ENCODE measurements around the gene SPATA2L. TPM values are rescaled to one million over a fixed set of nuclear protein-coding genes. Genes with fewer than 3 reads are reported as not detected.
A peak's percentile ranks its signal among the peaks of the same experiment; 100 is the strongest.
"Not testable (repeated sequence)": the region's sequence is repeated elsewhere in the genome, so short reads cannot be mapped to it uniquely, and the experiment has no call there.

Gene SPATA2L
- total RNA-seq, 1 donor from 2014 or later = 16.2 TPM

GRCh38 chr16:89686520-89687091 is 14.9 kb downstream of the SPATA2L start, which contains the start of gene CDK10:
TSS of gene CDK10 (plus strand) at chr16:89686689. CDS start at chr16:89686711, 22 bp downstream.
- peak in 1 of 2 donors; percentile 86 for DNase-seq (ENCODE audit: extremely low spot score in 2 of 2)
- no peaks in the 10 kb centered on the region for H3K27me3 ChIP-seq
- peaks cover 10% of the 10 kb centered on the region for H3K4me1 ChIP-seq
- H3K27ac ChIP-seq = peak within 1 kb of the TSS; percentile 68
- peak within 1 kb of the TSS; percentile 67 to 78 for H3K4me3 ChIP-seq
- peaks cover 0 to 5% of the 10 kb centered on the region in 2 donors for H3K36me3 ChIP-seq
- intact Hi-C loops (cut with DNase I) = no loop called here
- H3K9me3 ChIP-seq = no peaks in the 10 kb centered on the region
- TF ChIP-seq POLR2A (IDR thresholded peaks at IDR 0.05) (peak in 1 of 2 donors; percentile 49), POLR2AphosphoS5 (IDR thresholded peaks at IDR 0.05; ENCODE audit: insufficient read depth in 1 of 2, low read depth in 1 of 2) (peak; percentile 63 to 96), CTCF (IDR thresholded peaks at IDR 0.05) (no peak)

- intact Hi-C loops (cut with DNase I) = no loop called here
- Histone ChIP-seq H3K27ac (no peak overlapping the region), H3K36me3 (no peaks in the 10 kb centered on the region), H3K27me3 (no peaks in the 10 kb centered on the region), H3K9me3 (no peaks in the 10 kb centered on the region), H3K4me1 (peaks cover 10% of the 10 kb centered on the region), H3K4me3 (peak overlapping the region in 1 of 2 donors; percentile 67)
- no peak for DNase-seq (ENCODE audit: extremely low spot score in 2 of 2)
- TF ChIP-seq POLR2A (IDR thresholded peaks at IDR 0.05) = no peak
Measured at GRCh38 chr16:89685916-89686315, 15.6 kb downstream of the SPATA2L start.

DNA sequence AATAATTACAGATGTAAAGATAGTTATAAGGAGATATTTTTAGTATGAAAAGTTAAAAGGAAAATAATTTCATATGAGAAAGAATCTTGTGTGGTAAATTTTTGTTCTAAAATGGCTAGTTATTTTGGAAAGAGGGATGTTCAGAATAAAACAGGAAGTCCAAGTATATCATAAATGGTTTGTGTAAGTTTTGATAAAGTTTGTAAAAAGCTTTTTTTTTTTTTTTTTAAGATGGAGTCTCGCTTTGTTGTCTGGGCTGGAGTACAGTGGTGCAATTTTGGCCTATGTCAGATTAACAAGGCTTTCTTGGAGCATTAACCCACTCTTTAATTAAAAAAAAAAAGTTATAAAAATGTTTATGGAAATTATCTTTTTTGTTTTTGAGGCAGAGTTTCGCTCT is 23.2 kb downstream of the SPATA2L start:
- intact Hi-C loops (cut with DNase I) = no loop called here
- TF ChIP-seq POLR2A (IDR thresholded peaks at IDR 0.05) = no peak
- TF ChIP-seq CTCF (IDR thresholded peaks at IDR 0.05) = no peak
- TF ChIP-seq POLR2AphosphoS5 (IDR thresholded peaks at IDR 0.05; ENCODE audit: insufficient read depth in 1 of 2, low read depth in 1 of 2) = no peak
- Histone ChIP-seq H3K4me3 (no peak overlapping the region), H3K9me3 (no peaks in the 10 kb centered on the region), H3K36me3 (no peaks in the 10 kb centered on the region), H3K27me3 (no peaks in the 10 kb centered on the region), H3K4me1 (no peaks in the 10 kb centered on the region), H3K27ac (no peak overlapping the region)
- no peak for DNase-seq (ENCODE audit: extremely low spot score in 2 of 2)

GRCh38 chr16:89672177-89672941 is 29.1 kb downstream of the SPATA2L start:
- intact Hi-C loops (cut with DNase I) = no loop called here
- Histone ChIP-seq H3K9me3 (no peaks in the 10 kb centered on the region), H3K27me3 (no peaks in the 10 kb centered on the region), H3K4me3 (no peak overlapping the region), H3K27ac (no peak overlapping the region), H3K4me1 (peaks cover 4% of the 10 kb centered on the region), H3K36me3 (no peaks in the 10 kb centered on the region)
- DNase-seq (ENCODE audit: extremely low spot score in 2 of 2) = no peak
- TF ChIP-seq CTCF (IDR thresholded peaks at IDR 0.05) (no peak), POLR2AphosphoS5 (IDR thresholded peaks at IDR 0.05; ENCODE audit: insufficient read depth in 1 of 2, low read depth in 1 of 2) (no peak), POLR2A (IDR thresholded peaks at IDR 0.05) (no peak)

- intact Hi-C loops (cut with DNase I); H3K9me3 ChIP-seq; DNase-seq (ENCODE audit: extremely low spot score in 2 of 2); H3K36me3 ChIP-seq; H3K4me1 ChIP-seq; H3K4me3 ChIP-seq; H3K27me3 ChIP-seq; H3K27ac ChIP-seq: not testable (repeated sequence)
Measured at GRCh38 chr16:89671565-89671964, 29.9 kb downstream of the SPATA2L start.

Measured in vagina (tissue), 2 donors.